Type B pancreatic cell (in vitro differentiated cells): ENCODE results near the gene MNT. TPM values are rescaled to one million over a fixed set of nuclear protein-coding genes. Genes with fewer than 3 reads are reported as not detected.
A peak's percentile ranks its signal among the peaks of the same experiment; 100 is the strongest.

ENCODE experiments used
- DNase-seq: peaks from one replicate; pipeline ENCODE4 v3.0.0; 2021; ENCODE audit warnings: mixed read lengths; ENCODE audit not compliant: unreplicated experiment; ENCODE audit errors: extremely low spot score
- H3K27ac Mint-ChIP-seq: 2 replicates; pipeline ENCODE4 v1.8.0; 2021; ENCODE audit warnings: mild to moderate bottlenecking, mixed read lengths
- H3K27me3 Mint-ChIP-seq: 2 replicates; pipeline ENCODE4 v1.8.0; 2021; ENCODE audit warnings: mixed read lengths
- H3K36me3 Mint-ChIP-seq: 2 replicates; pipeline ENCODE4 v1.8.0; 2021; ENCODE audit warnings: mixed read lengths
- H3K4me1 Mint-ChIP-seq: one replicate; pipeline ENCODE4 v1.8.0; 2021; ENCODE audit warnings: mixed read lengths; ENCODE audit not compliant: unreplicated experiment
- H3K4me3 Mint-ChIP-seq: 2 replicates; pipeline ENCODE4 v1.8.0; 2021; ENCODE audit warnings: mild to moderate bottlenecking, mixed read lengths
- H3K9me3 Mint-ChIP-seq: 2 replicates; pipeline ENCODE4 v1.8.0; 2021; ENCODE audit warnings: mixed read lengths
- CTCF ChIP-seq: fragments of 200-600 bp; sonication (generic); conservative IDR thresholded peaks from 2 replicates; pipeline ENCODE4 v1.5.0; 2021; ENCODE audit warnings: antibody characterized with exemption, mild to moderate bottlenecking
- total RNA-seq: library from RNA; stranded (reverse); gene quantifications from 2 replicates; pipeline ENCODE4 v1.2.1, GENCODE V29; 2021; ENCODE audit warnings: low replicate concordance

Gene MNT
- total RNA-seq, 1 donor from 2014 or later = 26.9 TPM

DNA sequence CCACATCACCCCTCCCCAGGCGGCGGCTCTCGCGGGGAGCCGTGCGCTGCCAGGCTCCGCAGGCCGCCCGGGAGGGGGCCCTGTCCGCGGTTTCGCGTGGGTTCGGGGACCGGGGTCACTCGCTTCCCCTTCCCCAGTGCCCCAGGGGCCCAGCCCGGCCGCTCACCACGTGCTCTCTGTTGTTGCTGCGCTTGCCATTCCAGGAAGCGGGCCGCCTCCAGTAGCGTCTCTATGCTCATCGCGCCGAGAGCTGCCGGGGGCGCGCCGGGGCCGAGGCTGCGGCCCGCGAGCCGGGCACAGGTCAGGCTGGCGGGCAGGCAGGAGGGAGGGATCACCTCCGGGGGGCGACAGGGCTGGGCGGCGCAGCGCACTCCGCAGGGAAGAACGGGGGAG is 390 bp downstream of the MNT start:
- no peak for DNase-seq
- TF ChIP-seq CTCF = no peak
- Mint-ChIP-seq H3K4me3 (peak overlapping the region; percentile 99), H3K36me3 (no peaks in the 10 kb centered on the region), H3K27me3 (no peaks in the 10 kb centered on the region), H3K4me1 (peaks cover 41% of the 10 kb centered on the region), H3K27ac (peak overlapping the region; percentile 100), H3K9me3 (no peaks in the 10 kb centered on the region)

GRCh38 chr17:2399572-2400473 is 1.0 kb downstream of the MNT start:
- Mint-ChIP-seq H3K9me3 (no peaks in the 10 kb centered on the region), H3K4me1 (peaks cover 39% of the 10 kb centered on the region), H3K27ac (peak overlapping the region; percentile 100), H3K4me3 (peak overlapping the region; percentile 99), H3K27me3 (no peaks in the 10 kb centered on the region), H3K36me3 (no peaks in the 10 kb centered on the region)
- peak; percentile 97 for DNase-seq
- TF ChIP-seq CTCF = no peak

DNA sequence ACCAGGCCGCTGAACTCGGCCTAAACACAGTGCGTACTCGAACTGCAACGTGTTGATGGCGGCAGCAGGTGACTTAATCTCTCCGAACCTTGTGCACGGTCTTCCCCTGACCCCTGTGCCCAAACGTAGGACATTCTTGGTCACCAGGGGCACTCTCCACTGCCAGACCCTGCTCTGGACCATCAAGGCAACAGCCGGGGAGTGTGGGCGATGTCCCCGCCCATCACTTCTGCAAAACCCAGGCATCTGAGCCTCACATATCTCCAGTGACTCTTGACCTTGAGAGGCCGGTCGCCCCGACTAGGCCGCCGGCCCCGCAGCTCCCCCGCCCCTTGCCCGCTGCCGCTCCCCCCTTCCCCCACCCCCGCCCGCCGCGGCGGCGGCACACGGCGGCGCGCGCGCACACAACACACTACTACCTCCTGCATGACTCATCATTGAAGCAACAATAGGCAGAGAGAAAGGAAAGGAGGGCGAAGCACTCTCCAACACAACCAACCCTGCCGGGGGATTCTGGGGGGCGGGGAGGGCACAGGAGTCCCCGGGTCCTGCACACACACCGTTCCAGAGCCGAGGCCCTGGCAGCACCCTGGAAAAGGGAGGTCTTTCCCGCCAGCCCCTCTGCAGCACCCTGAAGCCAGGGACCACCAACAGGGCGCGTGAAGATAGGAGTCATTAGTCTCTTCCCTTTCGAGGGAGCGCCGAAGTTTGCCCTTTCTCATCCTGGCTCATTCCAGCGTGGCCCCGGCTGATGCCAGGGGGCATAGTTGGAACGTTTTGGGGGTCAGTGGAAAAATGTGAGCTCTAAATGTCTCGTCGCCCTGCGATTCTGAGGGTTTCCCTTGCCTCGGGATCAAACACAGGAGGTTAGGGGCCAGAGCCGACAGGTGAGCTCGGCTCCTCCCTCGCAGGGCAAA is 1.9 kb downstream of the MNT start:
- peaks cover 36% of the 10 kb centered on the region for H3K4me1 Mint-ChIP-seq
- H3K36me3 Mint-ChIP-seq = no peaks in the 10 kb centered on the region
- H3K27me3 Mint-ChIP-seq = no peaks in the 10 kb centered on the region
- peak overlapping the region; percentile 99 for H3K4me3 Mint-ChIP-seq
- DNase-seq = no peak
- TF ChIP-seq CTCF = no peak
- H3K27ac Mint-ChIP-seq = peak overlapping the region; percentile 100
- no peaks in the 10 kb centered on the region for H3K9me3 Mint-ChIP-seq

DNA sequence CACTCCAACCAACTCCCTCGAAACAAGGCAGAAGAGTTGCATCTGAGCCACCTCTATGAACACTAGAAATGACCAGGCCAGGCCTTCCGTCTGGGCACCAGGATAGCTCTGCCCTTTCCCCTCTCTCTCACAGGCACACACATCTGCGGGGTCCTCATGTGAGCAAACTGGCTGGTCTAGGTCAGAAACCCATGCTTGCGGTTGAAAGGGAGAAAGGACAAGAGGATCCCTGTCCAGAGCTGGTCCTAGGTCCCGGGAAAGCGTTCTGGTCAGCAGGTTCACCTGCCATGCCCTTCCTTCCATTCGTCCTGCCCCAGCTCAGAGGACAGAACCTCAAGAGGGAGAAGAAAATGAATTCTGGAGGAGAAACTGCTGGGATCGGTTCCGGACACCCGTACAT is 2.7 kb downstream of the MNT start:
- peaks cover 31% of the 10 kb centered on the region for H3K4me1 Mint-ChIP-seq
- TF ChIP-seq CTCF = no peak
- peak overlapping the region; percentile 99 for H3K4me3 Mint-ChIP-seq
- peak overlapping the region; percentile 100 for H3K27ac Mint-ChIP-seq
- H3K27me3 Mint-ChIP-seq = no peaks in the 10 kb centered on the region
- H3K9me3 Mint-ChIP-seq = no peaks in the 10 kb centered on the region
- DNase-seq = no peak
- H3K36me3 Mint-ChIP-seq = no peaks in the 10 kb centered on the region

DNA sequence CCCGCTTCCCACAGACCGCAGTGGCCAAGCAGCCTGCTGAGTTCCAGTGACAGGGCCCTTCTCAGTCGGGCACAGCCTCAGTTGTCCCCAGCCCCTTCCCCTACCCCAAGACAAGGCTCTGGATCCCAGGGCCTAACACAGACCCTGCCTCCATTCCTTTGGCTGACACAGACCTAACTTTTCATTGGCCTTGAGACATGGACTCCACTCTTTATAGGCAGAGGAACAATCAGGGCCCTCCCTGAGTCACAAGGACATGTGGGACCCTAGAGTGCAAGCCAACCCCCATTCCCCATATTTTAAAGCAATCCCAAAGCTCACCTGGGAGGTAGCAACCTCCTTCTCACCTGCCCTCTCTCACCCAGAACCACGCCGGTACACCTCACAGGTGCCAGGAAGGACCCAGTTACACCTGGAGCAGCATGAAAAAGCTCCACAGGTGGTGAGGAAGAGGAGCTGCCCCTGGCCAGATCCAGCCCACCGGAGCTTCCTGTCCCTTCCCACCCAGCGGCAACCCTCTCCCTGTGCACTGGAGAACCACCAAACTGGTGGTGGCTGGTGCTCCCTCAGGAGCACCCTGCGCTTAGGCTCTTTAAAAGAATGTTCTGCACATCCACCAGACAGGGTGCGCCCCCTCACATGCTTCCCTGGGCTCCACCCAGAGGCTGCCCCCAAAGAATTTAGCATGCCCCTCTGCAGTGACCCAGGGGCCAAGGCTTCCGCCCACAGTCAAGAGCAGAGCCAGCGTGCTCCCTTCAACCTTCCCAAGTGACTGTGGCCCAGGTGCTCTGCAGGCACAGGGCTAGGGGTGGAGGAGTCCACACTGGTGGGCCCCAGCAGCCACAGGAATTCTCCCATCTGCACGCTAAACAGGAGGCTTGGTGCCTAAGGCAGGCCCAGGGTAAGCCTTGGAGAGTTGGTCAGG is 3.4 kb downstream of the MNT start:
- Mint-ChIP-seq H3K27ac (peak overlapping the region; percentile 100), H3K4me1 (peaks cover 31% of the 10 kb centered on the region), H3K27me3 (no peaks in the 10 kb centered on the region), H3K4me3 (peak overlapping the region; percentile 99), H3K9me3 (no peaks in the 10 kb centered on the region), H3K36me3 (no peaks in the 10 kb centered on the region)
- no peak for DNase-seq
- TF ChIP-seq CTCF = no peak
